ENCODE results near the gene CHD3. TPM values are rescaled to one million over a fixed set of nuclear protein-coding genes. Genes with fewer than 3 reads are reported as not detected.

The CHD3 gene
- total RNA-seq, 1 donor from 2014 or later: 76.2 TPM

- Histone ChIP-seq H3K9me3 (ENCODE audit: control insufficient read depth in 3 of 3, low read length in 3 of 3) (no peaks in the 10 kb centered on the region), H3K4me3 (ENCODE audit: low read length in 3 of 3) (no peak overlapping the region), H3K36me3 (ENCODE audit: control insufficient read depth in 3 of 3, insufficient read depth in 3 of 3, low read length in 3 of 3) (peaks cover 48 to 58% (median 50%) of the 10 kb centered on the region in 3 donors), H3K9ac (ENCODE audit: low read depth in 1 of 3, low read length in 3 of 3) (no peak overlapping the region), H3K27me3 (ENCODE audit: control insufficient read depth in 3 of 3, insufficient read depth in 3 of 3, low read length in 3 of 3) (no peaks in the 10 kb centered on the region), H3K27ac (ENCODE audit: low read depth, low read length) (no peak overlapping the region), H3K4me1 (ENCODE audit: control insufficient read depth in 3 of 3, insufficient read depth in 3 of 3, low read length in 3 of 3) (peaks cover 24 to 35% (median 28%) of the 10 kb centered on the region in 3 donors)
Measured at GRCh38 chr17:7849751-7850504, 38.7 kb upstream of the CHD3 start.

DNA sequence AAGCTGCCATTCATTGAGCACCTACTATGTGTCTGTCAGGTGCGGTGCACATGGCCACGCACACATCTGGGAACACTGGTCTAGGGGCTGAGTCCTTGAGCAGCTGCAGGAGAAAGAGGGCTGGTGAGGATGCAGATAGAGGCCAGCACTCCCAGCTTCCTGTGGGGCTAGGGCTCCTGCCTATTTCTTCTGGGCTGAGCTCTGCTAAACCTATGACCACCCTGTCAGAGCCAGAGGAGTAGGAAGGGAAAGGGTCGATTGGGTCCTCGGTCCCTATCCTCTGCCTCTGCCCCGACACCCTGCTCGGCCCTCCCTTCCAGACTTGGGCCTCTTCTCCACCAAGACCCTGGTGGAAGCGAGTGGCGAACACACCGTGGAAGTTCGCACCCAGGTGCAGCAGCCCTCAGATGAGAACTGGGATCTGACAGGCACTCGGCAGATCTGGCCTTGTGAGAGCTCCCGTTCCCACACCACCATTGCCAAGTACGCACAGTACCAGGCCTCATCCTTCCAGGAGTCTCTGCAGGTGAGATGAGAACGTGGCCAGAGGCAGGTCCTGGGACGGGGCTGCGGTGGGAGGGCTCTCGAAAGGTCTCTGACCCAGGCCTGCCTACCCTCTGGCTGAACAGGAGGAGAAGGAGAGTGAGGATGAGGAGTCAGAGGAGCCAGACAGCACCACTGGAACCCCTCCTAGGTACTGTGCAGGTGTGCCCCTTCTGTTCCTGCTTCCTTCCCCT lies 37.7 kb upstream of the CHD3 start:
- peaks cover 45 to 57% (median 48%) of the 10 kb centered on the region in 3 donors for H3K36me3 ChIP-seq (ENCODE audit: control insufficient read depth in 3 of 3, insufficient read depth in 3 of 3, low read length in 3 of 3)
- H3K4me3 ChIP-seq (ENCODE audit: low read length in 3 of 3): peak overlapping the region in 1 of 3 donors; percentile 40
- H3K9ac ChIP-seq (ENCODE audit: low read depth in 1 of 3, low read length in 3 of 3): peak overlapping the region in 1 of 3 donors; percentile 40
- no peaks in the 10 kb centered on the region for H3K27me3 ChIP-seq (ENCODE audit: control insufficient read depth in 3 of 3, insufficient read depth in 3 of 3, low read length in 3 of 3)
- no peak overlapping the region for H3K27ac ChIP-seq (ENCODE audit: low read depth, low read length)
- peaks cover 23 to 35% (median 28%) of the 10 kb centered on the region in 3 donors for H3K4me1 ChIP-seq (ENCODE audit: control insufficient read depth in 3 of 3, insufficient read depth in 3 of 3, low read length in 3 of 3)
- H3K9me3 ChIP-seq (ENCODE audit: control insufficient read depth in 3 of 3, low read length in 3 of 3): no peaks in the 10 kb centered on the region

DNA sequence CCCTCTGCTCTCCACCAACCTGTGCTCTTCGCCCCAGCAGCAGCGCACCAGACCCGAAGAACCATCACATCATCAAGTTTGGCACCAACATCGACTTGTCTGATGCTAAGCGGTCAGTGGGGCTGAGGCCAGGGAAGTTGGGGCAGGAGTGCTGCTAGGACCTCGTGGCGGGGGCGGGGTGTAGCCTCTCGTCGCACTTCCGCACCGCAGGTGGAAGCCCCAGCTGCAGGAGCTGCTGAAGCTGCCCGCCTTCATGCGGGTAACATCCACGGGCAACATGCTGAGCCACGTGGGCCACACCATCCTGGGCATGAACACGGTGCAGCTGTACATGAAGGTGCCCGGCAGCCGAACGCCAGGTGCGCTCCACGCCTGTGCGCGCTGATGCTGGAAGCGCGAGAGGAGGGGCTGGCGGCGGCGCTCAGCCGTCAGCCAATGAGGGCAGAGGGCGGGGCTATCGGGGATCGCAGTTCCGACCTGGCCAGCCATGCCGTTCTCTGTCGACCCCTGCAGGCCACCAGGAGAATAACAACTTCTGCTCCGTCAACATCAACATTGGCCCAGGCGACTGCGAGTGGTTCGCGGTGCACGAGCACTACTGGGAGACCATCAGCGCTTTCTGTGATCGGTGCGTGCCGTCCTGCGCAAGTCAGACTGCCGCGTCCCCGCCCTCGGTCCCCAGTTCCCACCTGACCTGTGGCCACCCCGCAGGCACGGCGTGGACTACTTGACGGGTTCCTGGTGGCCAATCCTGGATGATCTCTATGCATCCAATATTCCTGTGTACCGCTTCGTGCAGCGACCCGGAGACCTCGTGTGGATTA lies 36.9 kb upstream of the CHD3 start:
- no peaks in the 10 kb centered on the region for H3K9me3 ChIP-seq (ENCODE audit: control insufficient read depth in 3 of 3, low read length in 3 of 3)
- peak overlapping the region in 1 of 3 donors; percentile 40 for H3K9ac ChIP-seq (ENCODE audit: low read depth in 1 of 3, low read length in 3 of 3)
- no peak overlapping the region for H3K27ac ChIP-seq (ENCODE audit: low read depth, low read length)
- no peaks in the 10 kb centered on the region for H3K27me3 ChIP-seq (ENCODE audit: control insufficient read depth in 3 of 3, insufficient read depth in 3 of 3, low read length in 3 of 3)
- peaks cover 41 to 51% (median 44%) of the 10 kb centered on the region in 3 donors for H3K36me3 ChIP-seq (ENCODE audit: control insufficient read depth in 3 of 3, insufficient read depth in 3 of 3, low read length in 3 of 3)
- H3K4me3 ChIP-seq (ENCODE audit: low read length in 3 of 3): peak overlapping the region; percentile 30 to 40 (median 35)
- peaks cover 29 to 40% (median 36%) of the 10 kb centered on the region in 3 donors for H3K4me1 ChIP-seq (ENCODE audit: control insufficient read depth in 3 of 3, insufficient read depth in 3 of 3, low read length in 3 of 3)

GRCh38 chr17:7852262-7852670 lies 36.3 kb upstream of the CHD3 start:
- Histone ChIP-seq H3K4me3 (ENCODE audit: low read length in 3 of 3) (peak overlapping the region in 1 of 3 donors; percentile 35), H3K4me1 (ENCODE audit: control insufficient read depth in 3 of 3, insufficient read depth in 3 of 3, low read length in 3 of 3) (peaks cover 33 to 43% (median 39%) of the 10 kb centered on the region in 3 donors), H3K9me3 (ENCODE audit: control insufficient read depth in 3 of 3, low read length in 3 of 3) (no peaks in the 10 kb centered on the region), H3K27me3 (ENCODE audit: control insufficient read depth in 3 of 3, insufficient read depth in 3 of 3, low read length in 3 of 3) (no peaks in the 10 kb centered on the region), H3K36me3 (ENCODE audit: control insufficient read depth in 3 of 3, insufficient read depth in 3 of 3, low read length in 3 of 3) (peaks cover 36 to 47% (median 38%) of the 10 kb centered on the region in 3 donors), H3K27ac (ENCODE audit: low read depth, low read length) (no peak overlapping the region), H3K9ac (ENCODE audit: low read depth in 1 of 3, low read length in 3 of 3) (no peak overlapping the region)

DNA sequence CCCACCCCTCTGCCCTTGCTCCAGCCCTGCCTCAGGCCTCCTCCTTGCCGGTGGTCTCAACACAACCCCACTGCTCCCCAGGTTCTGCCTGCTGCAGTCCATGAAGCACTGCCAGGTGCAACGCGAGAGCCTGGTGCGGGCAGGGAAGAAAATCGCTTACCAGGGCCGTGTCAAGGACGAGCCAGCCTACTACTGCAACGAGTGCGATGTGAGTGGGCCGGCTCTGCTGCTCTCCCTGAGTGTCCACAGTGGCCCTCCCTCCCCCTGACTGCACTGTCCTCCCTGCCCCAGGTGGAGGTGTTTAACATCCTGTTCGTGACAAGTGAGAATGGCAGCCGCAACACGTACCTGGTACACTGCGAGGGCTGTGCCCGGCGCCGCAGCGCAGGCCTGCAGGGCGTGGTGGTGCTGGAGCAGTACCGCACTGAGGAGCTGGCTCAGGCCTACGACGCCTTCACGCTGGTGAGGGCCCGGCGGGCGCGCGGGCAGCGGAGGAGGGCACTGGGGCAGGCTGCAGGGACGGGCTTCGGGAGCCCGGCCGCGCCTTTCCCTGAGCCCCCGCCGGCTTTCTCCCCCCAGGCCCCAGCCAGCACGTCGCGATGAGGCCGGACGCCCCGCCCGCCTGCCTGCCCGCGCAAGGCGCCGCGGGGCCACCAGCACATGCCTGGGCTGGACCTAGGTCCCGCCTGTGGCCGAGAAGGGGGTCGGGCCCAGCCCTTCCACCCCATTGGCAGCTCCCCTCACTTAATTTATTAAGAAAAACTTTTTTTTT lies 35.5 kb upstream of the CHD3 start:
- Histone ChIP-seq H3K27ac (ENCODE audit: low read depth, low read length) (no peak overlapping the region), H3K27me3 (ENCODE audit: control insufficient read depth in 3 of 3, insufficient read depth in 3 of 3, low read length in 3 of 3) (no peaks in the 10 kb centered on the region), H3K36me3 (ENCODE audit: control insufficient read depth in 3 of 3, insufficient read depth in 3 of 3, low read length in 3 of 3) (peaks cover 34 to 45% (median 36%) of the 10 kb centered on the region in 3 donors), H3K9ac (ENCODE audit: low read depth in 1 of 3, low read length in 3 of 3) (no peak overlapping the region), H3K9me3 (ENCODE audit: control insufficient read depth in 3 of 3, low read length in 3 of 3) (no peaks in the 10 kb centered on the region), H3K4me1 (ENCODE audit: control insufficient read depth in 3 of 3, insufficient read depth in 3 of 3, low read length in 3 of 3) (peaks cover 34 to 44% (median 41%) of the 10 kb centered on the region in 3 donors), H3K4me3 (ENCODE audit: low read length in 3 of 3) (peak overlapping the region in 1 of 3 donors; percentile 14)

DNA sequence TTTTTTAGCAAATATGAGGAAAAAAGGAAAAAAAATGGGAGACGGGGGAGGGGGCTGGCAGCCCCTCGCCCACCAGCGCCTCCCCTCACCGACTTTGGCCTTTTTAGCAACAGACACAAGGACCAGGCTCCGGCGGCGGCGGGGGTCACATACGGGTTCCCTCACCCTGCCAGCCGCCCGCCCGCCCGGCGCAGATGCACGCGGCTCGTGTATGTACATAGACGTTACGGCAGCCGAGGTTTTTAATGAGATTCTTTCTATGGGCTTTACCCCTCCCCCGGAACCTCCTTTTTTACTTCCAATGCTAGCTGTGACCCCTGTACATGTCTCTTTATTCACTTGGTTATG lies 34.9 kb upstream of the CHD3 start:
- H3K4me3 ChIP-seq (ENCODE audit: low read length in 3 of 3): no peak overlapping the region
- peaks cover 34 to 42% (median 36%) of the 10 kb centered on the region in 3 donors for H3K36me3 ChIP-seq (ENCODE audit: control insufficient read depth in 3 of 3, insufficient read depth in 3 of 3, low read length in 3 of 3)
- no peak overlapping the region for H3K9ac ChIP-seq (ENCODE audit: low read depth in 1 of 3, low read length in 3 of 3)
- no peaks in the 10 kb centered on the region for H3K27me3 ChIP-seq (ENCODE audit: control insufficient read depth in 3 of 3, insufficient read depth in 3 of 3, low read length in 3 of 3)
- peaks cover 40 to 50% (median 47%) of the 10 kb centered on the region in 3 donors for H3K4me1 ChIP-seq (ENCODE audit: control insufficient read depth in 3 of 3, insufficient read depth in 3 of 3, low read length in 3 of 3)
- no peaks in the 10 kb centered on the region for H3K9me3 ChIP-seq (ENCODE audit: control insufficient read depth in 3 of 3, low read length in 3 of 3)
- H3K27ac ChIP-seq (ENCODE audit: low read depth, low read length): no peak overlapping the region

GRCh38 chr17:7854078-7854777 lies 34.4 kb upstream of the CHD3 start:
- H3K9ac ChIP-seq (ENCODE audit: low read depth in 1 of 3, low read length in 3 of 3): no peak overlapping the region
- peaks cover 45 to 55% (median 50%) of the 10 kb centered on the region in 3 donors for H3K4me1 ChIP-seq (ENCODE audit: control insufficient read depth in 3 of 3, insufficient read depth in 3 of 3, low read length in 3 of 3)
- no peaks in the 10 kb centered on the region for H3K9me3 ChIP-seq (ENCODE audit: control insufficient read depth in 3 of 3, low read length in 3 of 3)
- peaks cover 32 to 42% (median 32%) of the 10 kb centered on the region in 3 donors for H3K36me3 ChIP-seq (ENCODE audit: control insufficient read depth in 3 of 3, insufficient read depth in 3 of 3, low read length in 3 of 3)
- H3K27me3 ChIP-seq (ENCODE audit: control insufficient read depth in 3 of 3, insufficient read depth in 3 of 3, low read length in 3 of 3): no peaks in the 10 kb centered on the region
- H3K4me3 ChIP-seq (ENCODE audit: low read length in 3 of 3): peak overlapping the region in 1 of 3 donors; percentile 23
- no peak overlapping the region for H3K27ac ChIP-seq (ENCODE audit: low read depth, low read length)

DNA sequence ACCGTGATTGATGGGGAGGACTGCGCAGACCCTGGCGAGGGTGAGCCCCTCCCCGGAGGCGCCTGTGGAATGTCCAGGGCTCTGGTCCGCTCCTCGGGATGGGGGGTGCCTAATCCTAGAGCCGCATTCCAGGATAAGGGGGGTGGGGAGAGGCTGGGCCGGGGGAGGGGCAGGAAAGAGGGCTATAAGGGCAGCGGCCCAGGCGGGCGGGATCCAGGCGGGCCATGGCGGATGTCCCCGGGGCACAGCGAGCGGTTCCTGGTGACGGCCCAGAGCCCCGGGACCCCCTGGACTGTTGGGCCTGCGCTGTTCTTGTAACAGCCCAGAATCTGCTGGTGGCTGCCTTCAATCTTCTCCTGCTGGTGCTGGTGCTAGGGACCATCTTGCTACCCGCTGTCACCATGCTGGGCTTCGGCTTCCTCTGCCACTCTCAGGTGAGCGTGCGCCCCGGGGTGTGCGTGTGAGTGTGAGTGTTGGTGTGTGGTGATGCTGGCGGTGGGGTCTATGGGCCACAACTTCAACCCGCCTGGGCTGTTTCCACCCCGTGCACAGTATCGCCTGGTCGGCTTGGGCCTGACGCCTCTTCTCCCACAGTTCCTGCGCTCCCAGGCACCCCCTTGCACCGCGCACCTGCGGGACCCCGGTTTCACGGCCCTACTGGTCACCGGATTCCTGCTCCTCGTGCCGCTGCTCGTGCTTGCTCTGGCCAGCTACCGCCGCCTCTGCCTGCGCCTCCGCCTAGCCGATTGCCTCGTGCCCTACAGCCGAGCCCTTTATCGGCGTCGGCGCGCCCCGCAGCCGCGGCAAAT lies 33.5 kb upstream of the CHD3 start, which contains the start of gene TMEM88:
TMEM88 (plus strand) TSS at position 216 of the 809 bp plus-strand sequence; CDS start at position 225, 9 bp downstream.
- Histone ChIP-seq H3K27me3 (ENCODE audit: control insufficient read depth in 3 of 3, insufficient read depth in 3 of 3, low read length in 3 of 3) (no peaks in the 10 kb centered on the region), H3K9ac (ENCODE audit: low read depth in 1 of 3, low read length in 3 of 3) (peak within 1 kb of the TSS; percentile 51 to 95 (median 79)), H3K9me3 (ENCODE audit: control insufficient read depth in 3 of 3, low read length in 3 of 3) (no peaks in the 10 kb centered on the region), H3K36me3 (ENCODE audit: control insufficient read depth in 3 of 3, insufficient read depth in 3 of 3, low read length in 3 of 3) (peaks cover 25 to 34% (median 30%) of the 10 kb centered on the region in 3 donors), H3K4me1 (ENCODE audit: control insufficient read depth in 3 of 3, insufficient read depth in 3 of 3, low read length in 3 of 3) (peaks cover 46 to 56% (median 50%) of the 10 kb centered on the region in 3 donors), H3K4me3 (ENCODE audit: low read length in 3 of 3) (peak within 1 kb of the TSS; percentile 84 to 98 (median 85)), H3K27ac (ENCODE audit: low read depth, low read length) (peak within 1 kb of the TSS; percentile 88)

All from skeletal muscle tissue (tissue), 4 donors.